Activated CD4-positive, alpha-beta T cell treated with anti-CD3 and anti-CD28 coated beads, Interleukin-2, amount 10 ng/mL, durations not matched to agents 24 days and 14 days (primary cell): ENCODE results near the gene ZNF561. TPM values are rescaled to one million over a fixed set of nuclear protein-coding genes. Genes with fewer than 3 reads are reported as not detected.
A peak's percentile ranks its signal among the peaks of the same experiment; 100 is the strongest.
"Not testable (repeated sequence)": the region's sequence is repeated elsewhere in the genome, so short reads cannot be mapped to it uniquely, and the experiment has no call there.

ENCODE experiments used
- DNase-seq: peaks from one replicate; pipeline ENCODE4 v3.0.0; 2022
- H3K27ac Mint-ChIP-seq: one replicate; pipeline ENCODE4 v1.8.0; 2022; ENCODE audit warnings: mild to moderate bottlenecking, mixed read lengths
- H3K27me3 Mint-ChIP-seq: one replicate; pipeline ENCODE4 v1.8.0; 2022; ENCODE audit warnings: mixed read lengths
- H3K36me3 Mint-ChIP-seq: one replicate; pipeline ENCODE4 v1.8.0; 2022; ENCODE audit warnings: low read depth, mild to moderate bottlenecking, mixed read lengths
- H3K4me1 Mint-ChIP-seq: one replicate; pipeline ENCODE4 v1.8.0; 2021; ENCODE audit warnings: mixed read lengths
- H3K4me3 Mint-ChIP-seq: one replicate; pipeline ENCODE4 v1.8.0; 2022; ENCODE audit warnings: mild to moderate bottlenecking, moderate library complexity, mixed read lengths
- H3K9me3 Mint-ChIP-seq: one replicate; pipeline ENCODE4 v1.8.0; 2021; ENCODE audit warnings: mixed read lengths
- intact Hi-C: fragments of 100-400 bp; cut with micrococcal nuclease; formaldehyde crosslinking; loops from one replicate; pipeline ENCODE4 v1.15.1; 2023
- total RNA-seq: library from RNA; stranded (reverse); gene quantifications from 2 replicates; pipeline ENCODE4 v1.2.3, GENCODE V29; 2022

The ZNF561 gene
- 35.3 and 37.2 TPM in 2 replicates for total RNA-seq

GRCh38 chr19:9621156-9622037 is at the start of gene ZNF561:
Gene ZNF561 (minus strand): TSS chr19:9621232. CDS start chr19:9619456, 1,776 bp downstream.
- peaks cover 41% of the 10 kb centered on the region for H3K36me3 Mint-ChIP-seq
- DNase-seq, result peak; percentile 96
- peaks cover 23% of the 10 kb centered on the region for H3K4me1 Mint-ChIP-seq
- H3K4me3 Mint-ChIP-seq, result peak within 1 kb of the TSS; percentile 97
- H3K9me3 Mint-ChIP-seq, result peaks cover 4% of the 10 kb centered on the region
- peak within 1 kb of the TSS; percentile 98 for H3K27ac Mint-ChIP-seq
- H3K27me3 Mint-ChIP-seq, result peaks cover 2% of the 10 kb centered on the region
- intact Hi-C loops, result loop anchor here (1.0 to 10.0 kb wide), 6 partner anchors 35 to 481 kb away; partner anchors contain the start of genes ZNF317 and ZNF846

- Mint-ChIP-seq H3K36me3 (peaks cover 75% of the 10 kb centered on the region), H3K4me1 (peaks cover 3% of the 10 kb centered on the region), H3K27ac (no peak overlapping the region), H3K4me3 (no peak overlapping the region), H3K9me3 (peaks cover 46% of the 10 kb centered on the region), H3K27me3 (no peaks in the 10 kb centered on the region)
- intact Hi-C loops, result no loop called here
- DNase-seq, result no peak
Measured at GRCh38 chr19:9668544-9668943, 47.5 kb upstream of the ZNF561 start.

DNA sequence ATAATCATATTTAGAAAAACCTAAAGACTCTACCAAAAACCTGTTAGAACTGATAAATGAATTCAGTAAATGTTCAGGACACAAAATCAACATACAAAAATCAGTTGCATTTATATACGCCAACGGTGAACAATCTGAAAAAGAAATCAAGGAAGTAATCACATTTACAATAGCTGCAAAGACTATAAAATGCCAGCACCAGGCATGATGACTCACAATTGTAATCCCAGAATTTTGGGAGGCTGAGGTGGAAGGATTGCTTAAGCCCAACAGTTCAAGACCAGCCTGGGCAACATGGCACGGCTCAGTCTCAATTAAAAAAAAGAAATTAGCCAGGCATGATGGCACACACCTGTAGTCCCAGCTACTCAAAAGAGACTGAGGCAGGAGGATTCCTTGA is 46.9 kb upstream of the ZNF561 start:
- Mint-ChIP-seq H3K4me1 (peaks cover 3% of the 10 kb centered on the region), H3K27ac (no peak overlapping the region), H3K36me3 (peaks cover 74% of the 10 kb centered on the region), H3K4me3 (no peak overlapping the region), H3K9me3 (peaks cover 44% of the 10 kb centered on the region), H3K27me3 (no peaks in the 10 kb centered on the region)
- no peak for DNase-seq
- intact Hi-C loops, result no loop called here

GRCh38 chr19:9658769-9659168 is 37.7 kb upstream of the ZNF561 start:
- no peak for DNase-seq
- H3K4me3 Mint-ChIP-seq, result no peak overlapping the region
- no peaks in the 10 kb centered on the region for H3K4me1 Mint-ChIP-seq
- no peaks in the 10 kb centered on the region for H3K27me3 Mint-ChIP-seq
- intact Hi-C loops, result no loop called here
- peaks cover 66% of the 10 kb centered on the region for H3K36me3 Mint-ChIP-seq
- no peak overlapping the region for H3K27ac Mint-ChIP-seq
- H3K9me3 Mint-ChIP-seq, result peaks cover 7% of the 10 kb centered on the region

DNA sequence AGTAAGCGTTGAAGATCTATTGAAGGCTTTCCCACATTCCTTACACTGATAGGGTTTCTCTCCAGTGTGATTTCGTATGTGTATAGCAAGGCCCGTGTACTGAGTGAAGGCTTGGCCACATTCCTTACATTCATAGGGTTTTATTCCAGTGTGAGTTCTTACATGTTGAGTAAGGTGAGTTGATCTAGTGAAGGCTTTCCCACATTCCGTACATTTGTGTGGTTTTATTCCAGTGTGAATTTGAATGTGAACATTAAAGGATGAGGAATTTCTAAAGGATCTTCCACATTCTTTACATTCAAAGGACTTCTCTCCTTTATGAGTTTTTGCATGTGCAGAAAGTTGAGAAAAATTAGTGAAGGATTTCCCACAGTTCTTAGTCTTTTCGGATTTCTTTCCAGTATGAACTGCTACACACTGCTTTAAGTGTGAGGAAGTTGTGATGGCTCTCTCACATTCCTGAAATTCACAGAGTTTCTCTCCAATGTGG is 32.1 kb upstream of the ZNF561 start:
- H3K4me1 Mint-ChIP-seq, H3K4me3 Mint-ChIP-seq, DNase-seq, H3K27me3 Mint-ChIP-seq, H3K27ac Mint-ChIP-seq, intact Hi-C loops: not testable (repeated sequence)
- H3K9me3 Mint-ChIP-seq, result peaks cover 35% of the 10 kb centered on the region
- peaks cover 90% of the 10 kb centered on the region for H3K36me3 Mint-ChIP-seq

GRCh38 chr19:9651464-9651863 is 30.4 kb upstream of the ZNF561 start:
- H3K4me1 Mint-ChIP-seq, intact Hi-C loops, H3K27ac Mint-ChIP-seq, H3K4me3 Mint-ChIP-seq, H3K27me3 Mint-ChIP-seq, DNase-seq: not testable (repeated sequence)
- Mint-ChIP-seq H3K9me3 (peaks cover 31% of the 10 kb centered on the region), H3K36me3 (peaks cover 81% of the 10 kb centered on the region)

DNA sequence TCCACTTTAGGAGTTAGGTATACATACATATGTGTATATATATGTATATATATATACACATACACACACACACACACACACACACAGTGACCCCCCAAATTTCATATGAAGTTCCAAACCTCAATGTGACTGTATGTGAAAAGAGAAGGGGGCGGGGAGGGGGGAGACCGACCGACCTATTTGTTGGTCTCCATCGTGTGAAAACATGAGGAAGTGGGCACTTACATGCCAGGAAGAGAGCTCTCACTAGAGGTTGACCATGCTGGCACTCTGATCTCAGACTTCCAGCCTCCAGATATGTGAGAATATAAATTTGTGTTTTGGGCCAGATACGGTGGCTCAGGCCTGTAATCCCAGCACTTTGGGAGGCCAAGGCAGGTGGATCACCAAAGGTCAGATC is 29.3 kb upstream of the ZNF561 start:
- H3K36me3 Mint-ChIP-seq, result peaks cover 78% of the 10 kb centered on the region
- H3K4me1 Mint-ChIP-seq, result no peaks in the 10 kb centered on the region
- H3K9me3 Mint-ChIP-seq, result peaks cover 31% of the 10 kb centered on the region
- no peaks in the 10 kb centered on the region for H3K27me3 Mint-ChIP-seq
- H3K4me3 Mint-ChIP-seq, result no peak overlapping the region
- H3K27ac Mint-ChIP-seq, result no peak overlapping the region
- no peak for DNase-seq
- intact Hi-C loops, result no loop called here

DNA sequence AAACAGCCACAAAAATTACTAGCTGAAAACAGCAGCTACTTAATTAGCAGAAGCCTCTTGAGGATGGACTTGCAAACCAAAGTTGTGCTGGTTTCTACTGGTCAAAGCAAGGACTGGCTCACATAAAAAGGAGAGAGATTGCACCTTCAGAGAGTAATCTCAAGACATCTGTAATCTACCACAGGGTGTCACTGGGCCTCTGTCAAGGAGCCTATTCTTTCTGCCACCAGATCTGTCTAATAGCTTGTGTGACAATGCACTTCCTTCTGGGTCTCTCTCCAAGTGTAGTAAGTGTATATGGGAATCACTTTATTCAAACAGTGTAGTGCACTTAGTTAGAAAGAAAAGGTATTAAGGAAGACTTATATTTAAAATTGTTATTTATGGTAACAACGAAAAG is 24.4 kb upstream of the ZNF561 start:
- Mint-ChIP-seq H3K4me3 (no peak overlapping the region), H3K36me3 (peaks cover 53% of the 10 kb centered on the region), H3K27ac (no peak overlapping the region), H3K4me1 (peaks cover 2% of the 10 kb centered on the region), H3K27me3 (no peaks in the 10 kb centered on the region), H3K9me3 (peaks cover 21% of the 10 kb centered on the region)
- no peak for DNase-seq
- intact Hi-C loops, result no loop called here

DNA sequence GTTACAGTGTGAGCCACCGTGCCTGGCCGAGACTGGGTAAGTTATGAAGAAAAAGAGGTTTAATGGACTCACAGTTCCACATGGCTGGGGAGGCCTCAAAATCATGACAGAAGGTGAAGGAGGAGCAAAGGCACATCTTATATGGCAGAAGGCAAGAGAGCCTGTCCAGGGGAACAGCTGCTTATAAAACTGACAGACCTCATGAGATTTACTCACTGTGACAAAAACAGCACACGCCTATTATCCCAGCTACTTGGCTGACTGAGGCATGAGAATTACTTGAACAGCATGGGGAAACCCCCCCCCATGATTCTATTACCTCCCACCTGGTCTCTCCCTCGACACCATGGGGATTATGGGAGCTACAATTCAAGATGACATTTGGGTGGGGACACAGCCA is 23.4 kb upstream of the ZNF561 start:
- intact Hi-C loops, result no loop called here
- Mint-ChIP-seq H3K4me1 (peaks cover 2% of the 10 kb centered on the region), H3K27me3 (no peaks in the 10 kb centered on the region), H3K27ac (no peak overlapping the region), H3K36me3 (peaks cover 48% of the 10 kb centered on the region), H3K9me3 (peaks cover 21% of the 10 kb centered on the region), H3K4me3 (no peak overlapping the region)
- no peak for DNase-seq

GRCh38 chr19:9641810-9642209 is 20.8 kb upstream of the ZNF561 start:
- H3K27ac Mint-ChIP-seq, result no peak overlapping the region
- no peak for DNase-seq
- H3K4me3 Mint-ChIP-seq, result no peak overlapping the region
- H3K9me3 Mint-ChIP-seq, result peaks cover 12% of the 10 kb centered on the region
- no peaks in the 10 kb centered on the region for H3K27me3 Mint-ChIP-seq
- H3K4me1 Mint-ChIP-seq, result peaks cover 2% of the 10 kb centered on the region
- intact Hi-C loops, result no loop called here
- peaks cover 31% of the 10 kb centered on the region for H3K36me3 Mint-ChIP-seq

DNA sequence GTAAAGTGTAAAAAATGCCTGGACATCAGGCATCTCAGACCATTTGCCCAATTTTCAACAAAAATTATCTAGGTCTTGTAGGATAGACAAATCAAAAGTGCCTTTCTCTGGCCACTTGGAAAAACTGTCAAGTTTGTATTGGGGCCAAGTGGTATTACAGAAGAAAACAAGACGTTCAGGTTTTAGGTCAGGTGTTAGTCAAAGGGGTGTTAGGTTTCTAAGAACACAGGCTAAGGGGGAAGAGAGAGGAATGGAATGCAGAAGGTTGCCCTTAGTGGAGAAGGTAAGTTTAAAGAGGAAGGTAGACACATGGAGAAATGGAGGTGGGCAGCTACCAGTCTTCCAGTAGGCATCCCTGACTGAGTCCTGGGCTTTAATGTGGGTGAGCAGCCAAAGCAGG is 19.9 kb upstream of the ZNF561 start:
- H3K27me3 Mint-ChIP-seq, result no peaks in the 10 kb centered on the region
- H3K36me3 Mint-ChIP-seq, result peaks cover 29% of the 10 kb centered on the region
- intact Hi-C loops, result no loop called here
- no peak overlapping the region for H3K27ac Mint-ChIP-seq
- H3K4me3 Mint-ChIP-seq, result no peak overlapping the region
- no peak for DNase-seq
- peaks cover 12% of the 10 kb centered on the region for H3K9me3 Mint-ChIP-seq
- peaks cover 2% of the 10 kb centered on the region for H3K4me1 Mint-ChIP-seq

- intact Hi-C loops, result no loop called here
- DNase-seq, result no peak
- Mint-ChIP-seq H3K9me3 (peaks cover 9% of the 10 kb centered on the region), H3K4me1 (no peaks in the 10 kb centered on the region), H3K4me3 (no peak overlapping the region), H3K36me3 (peaks cover 24% of the 10 kb centered on the region), H3K27ac (no peak overlapping the region), H3K27me3 (no peaks in the 10 kb centered on the region)
Measured at GRCh38 chr19:9636018-9636417, 15.0 kb upstream of the ZNF561 start.

- DNase-seq, result no peak
- intact Hi-C loops, result loop anchor here (10.0 kb wide), 2 partner anchors 287 to 423 kb away; no protein-coding TSS in a partner anchor
- Mint-ChIP-seq H3K4me1 (peaks cover 6% of the 10 kb centered on the region), H3K27ac (no peak overlapping the region), H3K36me3 (peaks cover 11% of the 10 kb centered on the region), H3K9me3 (no peaks in the 10 kb centered on the region), H3K27me3 (no peaks in the 10 kb centered on the region), H3K4me3 (no peak overlapping the region)
Measured at GRCh38 chr19:9627856-9628255, 6.8 kb upstream of the ZNF561 start.

DNA sequence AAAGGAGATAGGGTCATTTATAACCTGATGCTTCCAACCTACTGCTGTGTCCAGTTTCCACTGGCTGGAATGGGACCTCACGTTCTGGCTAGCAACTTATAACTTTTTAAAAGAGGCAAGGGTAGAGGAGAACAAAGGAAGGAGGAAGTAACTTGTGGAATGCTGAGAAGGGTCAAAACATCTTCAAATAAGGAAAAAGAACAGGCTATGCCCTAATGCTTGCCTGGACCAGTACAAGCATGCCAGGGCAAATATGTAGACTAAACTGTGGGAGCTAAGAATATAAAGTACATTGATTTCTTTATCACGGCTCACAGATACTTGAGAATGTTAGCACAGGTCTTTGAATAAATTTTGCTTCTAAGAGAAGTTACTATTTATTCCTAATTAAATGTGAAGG is 1.5 kb upstream of the ZNF561 start:
- Mint-ChIP-seq H3K36me3 (peaks cover 32% of the 10 kb centered on the region), H3K9me3 (peaks cover 2% of the 10 kb centered on the region), H3K4me1 (peaks cover 23% of the 10 kb centered on the region), H3K27ac (no peak overlapping the region), H3K4me3 (peak overlapping the region; percentile 55), H3K27me3 (peaks cover 2% of the 10 kb centered on the region)
- intact Hi-C loops, result loop anchor here (10.0 kb wide), 2 partner anchors 292 to 418 kb away; no protein-coding TSS in a partner anchor
- DNase-seq, result no peak
